AG04450 (cell line): ENCODE results near the gene MCU. TPM values are rescaled to one million over a fixed set of nuclear protein-coding genes. Genes with fewer than 3 reads are reported as not detected.

Source experiments
- CTCF ChIA-PET: fragments of 300-600, 350-600 bp; formaldehyde crosslinking; extraction: SDS; loops from one replicate; lab custom pipeline; 2022; ENCODE audit warnings: antibody characterized with exemption, inconsistent platforms; lab: Charles Lee
- POLR2A ChIA-PET: fragments of 350-600 bp; formaldehyde crosslinking; extraction: SDS; loops from one replicate; lab custom pipeline; 2021; ENCODE audit warnings: antibody characterized with exemption, inconsistent platforms; lab: Yijun Ruan, JAX
- DNase-seq: peaks from one replicate; pipeline ENCODE4 v3.0.0-alpha.2; 2011; ENCODE audit warnings: low read depth, low spot score
- H3K27ac ChIP-seq: one replicate; pipeline ENCODE4 v1.5.1; 2012; ENCODE audit warnings: low read depth, low read length, control low read depth
- H3K27me3 ChIP-seq: one replicate; pipeline ENCODE4 v1.6.0; 2012; ENCODE audit warnings: low read length; ENCODE audit not compliant: control insufficient read depth, insufficient read depth
- H3K4me3 ChIP-seq: 2 replicates; pipeline ENCODE4 v1.5.1; 2011; ENCODE audit warnings: mild to moderate bottlenecking, low read depth, low read length, control low read depth
- H3K9me3 ChIP-seq: 2 replicates; pipeline ENCODE4 v1.5.1; 2012; ENCODE audit warnings: low read length; ENCODE audit not compliant: control insufficient read depth, insufficient read depth
- polyA plus RNA-seq: library from polyadenylated mRNA; depleted of rRNA; stranded (reverse); fragments of >200 nt; gene quantifications from 2 replicates; pipeline ENCODE4 v1.2.3, GENCODE V29; 2011
- TF ChIP-seq, protein P1 (sequence below): IDR thresholded peaks from 2 replicates; pipeline ENCODE4 v1.5.1; 2011; ENCODE audit warnings: low read depth, low read length, control low read depth, inconsistent platforms

MCU gene
- polyA plus RNA-seq, 1 experiment, result 104 TPM

DNA sequence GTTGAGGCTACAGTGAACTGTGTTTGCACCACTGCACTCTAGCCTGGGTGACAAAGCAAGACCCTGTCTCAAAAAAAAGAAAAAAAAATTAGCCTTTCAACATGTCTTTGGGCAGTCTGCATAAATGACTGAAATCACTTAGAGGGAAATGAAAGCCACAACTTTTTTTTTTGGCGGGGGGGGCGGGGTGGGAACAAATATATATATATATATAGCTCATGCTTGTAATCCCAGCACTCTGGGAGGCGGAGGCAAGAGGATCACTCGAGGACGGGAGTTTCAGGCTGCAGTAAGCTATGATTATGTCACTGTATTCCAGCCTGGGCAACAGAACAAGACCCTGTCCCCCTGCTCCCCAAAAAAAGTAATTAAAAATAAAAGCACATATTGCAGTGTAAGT, 42.7 kb upstream of the MCU start:
- CTCF ChIA-PET, result no interaction called here
- no peak overlapping the region for H3K27ac ChIP-seq
- TF ChIP-seq, protein P1, sequence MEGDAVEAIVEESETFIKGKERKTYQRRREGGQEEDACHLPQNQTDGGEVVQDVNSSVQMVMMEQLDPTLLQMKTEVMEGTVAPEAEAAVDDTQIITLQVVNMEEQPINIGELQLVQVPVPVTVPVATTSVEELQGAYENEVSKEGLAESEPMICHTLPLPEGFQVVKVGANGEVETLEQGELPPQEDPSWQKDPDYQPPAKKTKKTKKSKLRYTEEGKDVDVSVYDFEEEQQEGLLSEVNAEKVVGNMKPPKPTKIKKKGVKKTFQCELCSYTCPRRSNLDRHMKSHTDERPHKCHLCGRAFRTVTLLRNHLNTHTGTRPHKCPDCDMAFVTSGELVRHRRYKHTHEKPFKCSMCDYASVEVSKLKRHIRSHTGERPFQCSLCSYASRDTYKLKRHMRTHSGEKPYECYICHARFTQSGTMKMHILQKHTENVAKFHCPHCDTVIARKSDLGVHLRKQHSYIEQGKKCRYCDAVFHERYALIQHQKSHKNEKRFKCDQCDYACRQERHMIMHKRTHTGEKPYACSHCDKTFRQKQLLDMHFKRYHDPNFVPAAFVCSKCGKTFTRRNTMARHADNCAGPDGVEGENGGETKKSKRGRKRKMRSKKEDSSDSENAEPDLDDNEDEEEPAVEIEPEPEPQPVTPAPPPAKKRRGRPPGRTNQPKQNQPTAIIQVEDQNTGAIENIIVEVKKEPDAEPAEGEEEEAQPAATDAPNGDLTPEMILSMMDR, result no peak
- no peaks in the 10 kb centered on the region for H3K27me3 ChIP-seq
- H3K4me3 ChIP-seq, result no peak overlapping the region
- no peak for DNase-seq
- H3K9me3 ChIP-seq, result no peaks in the 10 kb centered on the region
- POLR2A ChIA-PET, result no interaction called here

DNA sequence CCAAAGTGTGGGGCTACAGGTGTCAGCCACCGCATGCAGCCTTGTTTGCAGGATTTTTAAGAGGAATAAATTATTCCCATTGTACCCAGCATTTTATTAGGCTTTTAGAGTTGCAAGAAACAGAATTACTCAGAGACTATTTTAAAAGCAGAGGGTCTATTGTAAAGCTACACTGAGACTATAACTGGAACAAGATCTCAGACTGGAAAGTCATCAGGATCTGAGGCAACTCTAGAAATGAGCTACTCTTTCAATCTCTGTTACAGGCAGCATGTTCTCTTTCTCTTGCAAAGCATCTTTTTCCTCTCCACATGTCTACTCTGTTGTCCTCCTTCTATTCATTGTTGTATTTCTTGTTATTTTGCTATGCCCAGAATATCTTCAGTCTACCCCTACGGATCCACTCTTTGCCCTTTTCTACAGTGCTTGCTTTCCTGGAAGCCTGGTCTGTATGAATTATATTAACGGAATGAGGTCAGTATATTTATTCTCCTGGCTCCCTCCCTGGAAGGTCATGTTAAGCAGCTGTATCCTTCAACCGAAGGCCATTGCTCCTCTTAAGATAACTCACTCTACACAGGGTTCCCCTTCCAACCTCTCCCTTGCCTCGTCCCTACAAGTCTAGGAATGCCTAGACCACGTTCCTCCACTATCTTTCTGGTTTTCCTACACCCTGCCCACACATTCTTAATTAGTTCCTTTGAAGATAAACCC, 38.4 kb upstream of the MCU start:
- Histone ChIP-seq H3K27me3 (no peaks in the 10 kb centered on the region), H3K4me3 (no peak overlapping the region), H3K27ac (no peak overlapping the region), H3K9me3 (no peaks in the 10 kb centered on the region)
- POLR2A ChIA-PET, result no interaction called here
- TF ChIP-seq, protein P1, result no peak
- no peak for DNase-seq
- CTCF ChIA-PET, result interaction anchor here (0.6 kb wide), 1 partner anchor 77 kb away, joined by 8 read pairs; no protein-coding TSS in a partner anchor

DNA sequence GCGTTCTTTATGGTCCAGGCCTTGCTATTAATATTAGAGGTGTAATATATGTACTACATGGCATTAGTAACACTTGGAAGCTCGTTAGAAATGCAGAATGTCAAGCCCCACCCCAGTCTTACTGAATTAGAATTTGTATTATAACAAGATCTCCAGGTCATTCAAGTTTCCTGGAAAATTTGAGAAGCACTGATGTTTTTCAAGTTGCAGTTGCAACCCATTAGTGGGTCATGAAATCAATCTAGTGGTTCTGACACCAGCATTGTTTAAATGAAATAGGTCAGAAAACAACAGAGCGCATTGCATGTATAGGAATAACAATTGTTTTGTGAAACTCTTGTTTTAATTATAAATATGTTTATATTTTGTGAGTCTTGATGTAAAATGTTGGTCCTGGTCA, 37.2 kb upstream of the MCU start:
- POLR2A ChIA-PET, result no interaction called here
- TF ChIP-seq, protein P1, result no peak
- CTCF ChIA-PET, result no interaction called here
- Histone ChIP-seq H3K27ac (no peak overlapping the region), H3K9me3 (no peaks in the 10 kb centered on the region), H3K27me3 (no peaks in the 10 kb centered on the region), H3K4me3 (no peak overlapping the region)
- no peak for DNase-seq

DNA sequence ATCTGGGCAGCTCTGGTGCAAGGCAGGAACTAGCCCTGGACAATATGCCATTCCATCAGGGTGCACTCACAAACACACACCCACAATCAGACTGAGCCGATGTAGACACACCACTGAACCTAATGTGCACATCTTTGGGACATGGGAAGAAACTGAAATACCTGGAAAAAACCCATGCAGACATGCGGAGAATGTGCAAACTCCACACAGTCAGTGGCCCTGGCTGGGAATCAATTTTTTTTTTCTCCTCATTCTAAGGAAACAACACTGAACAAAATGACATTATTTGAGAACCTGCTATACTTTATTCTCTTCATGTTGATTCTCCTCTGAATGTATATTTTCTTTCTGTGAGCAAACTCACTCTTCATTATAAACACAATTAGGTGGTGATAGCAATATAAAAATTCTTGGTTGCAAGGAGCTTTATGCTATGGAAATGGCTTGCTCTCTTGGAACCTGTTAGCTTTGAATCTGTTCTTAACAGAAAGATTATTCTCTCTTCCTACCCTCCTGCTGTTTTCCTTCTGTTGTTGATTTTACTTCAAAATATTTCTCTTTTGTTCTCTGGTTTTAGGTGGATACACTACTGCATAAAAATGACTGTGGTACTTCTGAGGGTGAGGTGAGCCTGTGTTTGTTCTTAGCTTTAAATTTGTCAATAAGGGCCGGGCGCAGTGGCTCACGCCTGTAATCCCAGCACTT, 33.1 kb upstream of the MCU start:
- TF ChIP-seq, protein P1, result no peak
- CTCF ChIA-PET, result interaction anchor here (1.1 kb wide), 1 partner anchor 295 kb away, joined by 3 read pairs; no protein-coding TSS in a partner anchor
- H3K27me3 ChIP-seq, result no peaks in the 10 kb centered on the region
- H3K9me3 ChIP-seq, result no peaks in the 10 kb centered on the region
- H3K27ac ChIP-seq, result no peak overlapping the region
- POLR2A ChIA-PET, result no interaction called here
- DNase-seq, result no peak
- H3K4me3 ChIP-seq, result no peak overlapping the region

DNA sequence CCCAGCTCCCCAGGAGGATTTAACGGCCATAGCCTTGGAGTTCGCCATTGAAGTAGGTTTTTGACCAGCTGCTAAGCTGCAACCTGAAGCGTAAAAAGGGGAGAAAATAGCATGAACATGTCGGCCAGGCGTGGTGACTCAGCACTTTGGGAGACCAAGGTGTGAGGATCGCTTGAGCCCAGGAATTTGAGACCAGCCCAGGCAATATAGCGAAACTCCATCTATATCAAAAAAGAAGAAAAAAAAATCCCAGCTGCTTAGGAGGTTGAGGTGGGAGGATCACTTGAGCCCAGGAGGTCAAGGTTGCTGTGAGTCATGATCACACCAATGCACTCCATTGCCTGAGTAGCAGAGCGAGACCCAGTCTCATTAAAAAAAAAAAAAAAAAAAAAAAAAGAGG, 32.2 kb upstream of the MCU start:
- Histone ChIP-seq H3K27ac (no peak overlapping the region), H3K4me3 (no peak overlapping the region), H3K9me3 (no peaks in the 10 kb centered on the region), H3K27me3 (no peaks in the 10 kb centered on the region)
- CTCF ChIA-PET, result interaction anchor here (0.6 kb wide), 2 partner anchors 15 to 358 kb away, joined by 5 to 6 read pairs; no protein-coding TSS in a partner anchor
- POLR2A ChIA-PET, result no interaction called here
- no peak for DNase-seq
- TF ChIP-seq, protein P1, result no peak
